Osteoblast (primary cell): ENCODE measurements around the gene FAM90A1. TPM values are rescaled to one million over a fixed set of nuclear protein-coding genes. Genes with fewer than 3 reads are reported as not detected.
"Not testable (repeated sequence)": the region's sequence is repeated elsewhere in the genome, so short reads cannot be mapped to it uniquely, and the experiment has no call there.

Experiments used
- DNase-seq: peaks from one replicate; pipeline ENCODE4 v3.0.0; 2011; ENCODE audit warnings: low spot score, mixed read lengths; ENCODE audit not compliant: insufficient read length; ENCODE audit errors: missing footprints
- H2AFZ ChIP-seq: 2 replicates; pipeline ENCODE4 v1.6.0; 2011; ENCODE audit warnings: mild to moderate bottlenecking, low read length
- H3K27ac ChIP-seq: 2 replicates; pipeline ENCODE4 v1.5.1; 2011; ENCODE audit warnings: mild to moderate bottlenecking, low read depth, low read length, moderate library complexity
- H3K27me3 ChIP-seq: 2 replicates; pipeline ENCODE4 v1.6.0; 2012; ENCODE audit warnings: mild to moderate bottlenecking, control low read depth, inconsistent platforms, low read length, moderate library complexity; ENCODE audit not compliant: insufficient read depth
- H3K36me3 ChIP-seq: 2 replicates; pipeline ENCODE4 v1.5.1; 2011; ENCODE audit warnings: mild to moderate bottlenecking, low read length, control low read depth, moderate library complexity; ENCODE audit not compliant: insufficient read depth
- H3K4me1 ChIP-seq: 2 replicates; pipeline ENCODE4 v1.5.1; 2011; ENCODE audit warnings: mild to moderate bottlenecking, low read length, control low read depth, moderate library complexity; ENCODE audit not compliant: insufficient read depth
- H3K4me2 ChIP-seq: 2 replicates; pipeline ENCODE4 v1.6.0; 2011; ENCODE audit warnings: mild to moderate bottlenecking, low read length; ENCODE audit not compliant: insufficient read depth
- H3K4me3 ChIP-seq: fragments of 200-600 bp; sonication (generic); 3 replicates; pipeline ENCODE4 v1.5.1; 2012; ENCODE audit warnings: mild to moderate bottlenecking, low read length, inconsistent platforms; ENCODE audit not compliant: insufficient read depth
- H3K79me2 ChIP-seq: 2 replicates; pipeline ENCODE4 v1.6.0; 2012; ENCODE audit warnings: mild to moderate bottlenecking, low read length, control low read depth, inconsistent platforms; ENCODE audit not compliant: insufficient read depth
- H3K9me3 ChIP-seq: 2 replicates; pipeline ENCODE4 v1.5.1; 2011; ENCODE audit warnings: low read depth, low read length, control low read depth
- H4K20me1 ChIP-seq: 2 replicates; pipeline ENCODE4 v1.6.0; 2012; ENCODE audit warnings: mild to moderate bottlenecking, low read length, control low read depth; ENCODE audit not compliant: insufficient read depth
- CTCF ChIP-seq: IDR thresholded peaks from 2 replicates; pipeline ENCODE4 v1.5.1; 2011; ENCODE audit warnings: mild to moderate bottlenecking, low read depth, low read length, moderate library complexity; ENCODE audit errors: extremely low read depth
- total RNA-seq: library from RNA; depleted of rRNA; stranded (reverse); fragments of >200 nt; gene quantifications from 2 replicates; pipeline ENCODE4 v1.2.3, GENCODE V29; 2012

Gene FAM90A1
- total RNA-seq, 1 donor, result not detected

GRCh38 chr12:8234746-8235145, 7.3 kb upstream of the FAM90A1 start:
- H3K9me3 ChIP-seq, H3K27me3 ChIP-seq, H3K4me2 ChIP-seq, H4K20me1 ChIP-seq, H3K27ac ChIP-seq, H3K4me3 ChIP-seq, H3K36me3 ChIP-seq, H2AFZ ChIP-seq, DNase-seq, H3K79me2 ChIP-seq: not testable (repeated sequence)
- H3K4me1 ChIP-seq, result peaks cover 16% of the 10 kb centered on the region

- H3K9me3 ChIP-seq, H3K27ac ChIP-seq, H4K20me1 ChIP-seq, H3K36me3 ChIP-seq, H3K4me3 ChIP-seq, H3K4me2 ChIP-seq, H3K79me2 ChIP-seq, H2AFZ ChIP-seq, DNase-seq, H3K27me3 ChIP-seq: not testable (repeated sequence)
- H3K4me1 ChIP-seq, result peaks cover 16% of the 10 kb centered on the region
These were observed 6.6 kb upstream of the FAM90A1 start for GRCh38 chr12:8233935-8234495.

GRCh38 chr12:8233300-8233855, 6.0 kb upstream of the FAM90A1 start:
- not testable (repeated sequence) for DNase-seq, H3K27ac ChIP-seq, H3K79me2 ChIP-seq, H3K36me3 ChIP-seq, H2AFZ ChIP-seq, H3K27me3 ChIP-seq, H4K20me1 ChIP-seq, H3K9me3 ChIP-seq, H3K4me3 ChIP-seq, H3K4me2 ChIP-seq
- H3K4me1 ChIP-seq, result peaks cover 16% of the 10 kb centered on the region

- peak; percentile 60 for TF ChIP-seq CTCF
- Histone ChIP-seq H3K4me2 (peak overlapping the region; percentile 65), H3K4me1 (peaks cover 16% of the 10 kb centered on the region), H3K27ac (peak overlapping the region; percentile 84)
- not testable (repeated sequence) for H4K20me1 ChIP-seq, H3K4me3 ChIP-seq, H3K36me3 ChIP-seq, H2AFZ ChIP-seq, H3K27me3 ChIP-seq, H3K9me3 ChIP-seq, H3K79me2 ChIP-seq
- peak; percentile 86 for DNase-seq
These were observed 4.5 kb upstream of the FAM90A1 start for GRCh38 chr12:8231666-8232608.

GRCh38 chr12:8231049-8231448, 3.6 kb upstream of the FAM90A1 start:
- H3K27me3 ChIP-seq, H2AFZ ChIP-seq, H3K4me2 ChIP-seq, H3K79me2 ChIP-seq, H4K20me1 ChIP-seq, H3K4me3 ChIP-seq, DNase-seq, H3K27ac ChIP-seq, H3K36me3 ChIP-seq, H3K9me3 ChIP-seq: not testable (repeated sequence)
- H3K4me1 ChIP-seq, result peaks cover 16% of the 10 kb centered on the region

GRCh38 chr12:8229486-8229885, 2.1 kb upstream of the FAM90A1 start:
- peaks cover 16% of the 10 kb centered on the region for H3K4me1 ChIP-seq
- H3K79me2 ChIP-seq, H3K9me3 ChIP-seq, H3K36me3 ChIP-seq, H2AFZ ChIP-seq, H4K20me1 ChIP-seq, DNase-seq, H3K4me2 ChIP-seq, H3K4me3 ChIP-seq, H3K27ac ChIP-seq, H3K27me3 ChIP-seq: not testable (repeated sequence)

- not testable (repeated sequence) for DNase-seq, H4K20me1 ChIP-seq
These were observed 1.2 kb upstream of the FAM90A1 start for GRCh38 chr12:8228607-8229006.

GRCh38 chr12:8227732-8228077, 287 bp upstream of the FAM90A1 start:
- not testable (repeated sequence) for H3K27me3 ChIP-seq, H3K27ac ChIP-seq, H3K79me2 ChIP-seq, H4K20me1 ChIP-seq, H3K9me3 ChIP-seq, DNase-seq, H3K4me2 ChIP-seq, H3K36me3 ChIP-seq
- H2AFZ ChIP-seq, result peak overlapping the region; percentile 65
- H3K4me3 ChIP-seq, result peak overlapping the region; percentile 54
- H3K4me1 ChIP-seq, result peaks cover 16% of the 10 kb centered on the region

More at GRCh38 chr12:8228607-8229006, 1.2 kb upstream of the FAM90A1 start:
- not testable (repeated sequence) for H2AFZ ChIP-seq, H3K4me2 ChIP-seq, H3K27ac ChIP-seq, H3K79me2 ChIP-seq, H3K36me3 ChIP-seq, H3K27me3 ChIP-seq, H3K9me3 ChIP-seq, H3K4me3 ChIP-seq
- peaks cover 16% of the 10 kb centered on the region for H3K4me1 ChIP-seq
